SK-N-SH (cell line): ENCODE data around the gene SERPINI1. TPM values are rescaled to one million over a fixed set of nuclear protein-coding genes. Genes with fewer than 3 reads are reported as not detected.

Experiments used
- CTCF ChIA-PET: fragments of 300-600, 350-600 bp; formaldehyde crosslinking; extraction: SDS; loops from one replicate; lab custom pipeline; 2021; lab: Yijun Ruan, JAX
- POLR2A ChIA-PET: fragments of 350-600 bp; sonication (Branson Sonifier 250); formaldehyde crosslinking; extraction: SDS; loops from one replicate; lab custom pipeline; 2020; ENCODE audit warnings: antibody characterized with exemption, inconsistent platforms; lab: Yijun Ruan, JAX
- DNase-seq: peaks from one replicate; pipeline ENCODE4 v3.0.0; 2012
- H2AFZ ChIP-seq: fragments of 200-600 bp; sonication (generic); 2 replicates; pipeline ENCODE4 v1.8.1; 2016; ENCODE audit warnings: antibody characterized with exemption, mild to moderate bottlenecking, low read depth
- H3F3A ChIP-seq: fragments of 200-600 bp; sonication (generic); replicated peaks from 2 replicates; pipeline ENCODE3; 2016; ENCODE audit warnings: antibody characterized with exemption, mild to moderate bottlenecking; ENCODE audit not compliant: insufficient read depth
- H3K27ac ChIP-seq, 2 experiments: fragments of 200-500 bp in 1 of 2; fragments of 200-600 bp in 1 of 2; sonication (Bioruptor generic) in 1 of 2; sonication (generic), shearing (Covaris generic) in 1 of 2; 2 replicates each; pipeline versions ENCODE4 v1.5.1 to v1.6.1; 2014 to 2016; ENCODE audit warnings: low read depth in 2 of 2, inconsistent platforms in 1 of 2, low read length in 1 of 2, mild to moderate bottlenecking in 1 of 2, mixed read lengths in 1 of 2
- H3K27me3 ChIP-seq: fragments of 200-600 bp; sonication (generic), shearing (Covaris generic); 2 replicates; pipeline ENCODE4 v1.6.1; 2016; ENCODE audit warnings: mixed run types; ENCODE audit not compliant: insufficient read depth
- H3K36me3 ChIP-seq, 2 experiments: fragments of 200-500 bp in 1 of 2; fragments of 200-600 bp in 1 of 2; sonication (Bioruptor generic) in 1 of 2; sonication (generic) in 1 of 2; replicated peaks in 1 of 2; 2 replicates each; pipeline versions ENCODE3 to v1.5.1; 2014 to 2016; ENCODE audit warnings: low read length in 1 of 2, mild to moderate bottlenecking in 1 of 2; ENCODE audit not compliant: insufficient read depth in 2 of 2, control insufficient read depth in 1 of 2
- H3K4me1 ChIP-seq, 2 experiments: fragments of 200-500 bp in 1 of 2; fragments of 200-600 bp in 1 of 2; sonication (Bioruptor generic) in 1 of 2; sonication (generic), shearing (Covaris generic) in 1 of 2; 2 replicates each; pipeline versions ENCODE4 v1.5.1 to v1.6.1; 2014 to 2016; ENCODE audit warnings: low read depth in 1 of 2, low read length in 1 of 2, mixed run types in 1 of 2; ENCODE audit not compliant: insufficient read depth in 2 of 2, control insufficient read depth in 1 of 2
- H3K4me2 ChIP-seq: fragments of 200-600 bp; sonication (generic), shearing (Covaris generic); 2 replicates; pipeline ENCODE4 v1.6.1; 2017; ENCODE audit warnings: mixed run types
- H3K4me3 ChIP-seq, 2 experiments: fragments of 200-500 bp in 1 of 2; fragments of 200-600 bp in 1 of 2; sonication (Bioruptor generic) in 1 of 2; sonication (generic), shearing (Covaris generic) in 1 of 2; 2 replicates each; pipeline versions ENCODE4 v1.5.1 to v1.8.1; 2014 to 2016; ENCODE audit warnings: low read depth in 2 of 2, inconsistent platforms in 1 of 2, low read length in 1 of 2, mild to moderate bottlenecking in 1 of 2, mixed read lengths in 1 of 2, moderate library complexity in 1 of 2
- H3K79me2 ChIP-seq: fragments of 200-600 bp; sonication (generic); 2 replicates; pipeline ENCODE4 v1.8.1; 2017; ENCODE audit warnings: mild to moderate bottlenecking; ENCODE audit not compliant: insufficient read depth
- H3K9ac ChIP-seq: fragments of 200-600 bp; sonication (generic); 2 replicates; pipeline ENCODE4 v1.6.1; 2017; ENCODE audit warnings: mixed run types
- H3K9me2 ChIP-seq: fragments of 200-600 bp; sonication (generic); 2 replicates; pipeline ENCODE4 v1.6.1; 2017; ENCODE audit warnings: mixed run types
- H3K9me3 ChIP-seq: fragments of 200-600 bp; sonication (generic); 2 replicates; pipeline ENCODE4 v1.6.1; 2017; ENCODE audit warnings: mixed run types, mild to moderate bottlenecking, moderate library complexity
- H4K20me1 ChIP-seq: fragments of 200-600 bp; sonication (generic); 2 replicates; pipeline ENCODE4 v1.6.1; 2017; ENCODE audit warnings: mild to moderate bottlenecking, mixed run types; ENCODE audit not compliant: insufficient read depth
- CTCF ChIP-seq: fragments of 200-600 bp; sonication (generic); IDR thresholded peaks from 2 replicates; pipeline ENCODE4 v1.6.1; 2017; ENCODE audit warnings: antibody characterized with exemption, mild to moderate bottlenecking, moderate library complexity
- FOSL2 ChIP-seq: IDR thresholded peaks from 2 replicates; pipeline ENCODE4 v1.4.0; 2012; ENCODE audit warnings: low read depth, mild to moderate bottlenecking, moderate library complexity, borderline replicate concordance
- FOXM1 ChIP-seq: IDR thresholded peaks from 2 replicates; pipeline ENCODE4 v1.4.0; 2012; ENCODE audit warnings: low read depth, mild to moderate bottlenecking
- GATA2 ChIP-seq: sonication (generic); formaldehyde crosslinking; IDR thresholded peaks from 2 replicates; pipeline ENCODE4 v1.5.0; 2020; ENCODE audit warnings: mild to moderate bottlenecking, missing genetic modification reagents
- IRF3 ChIP-seq: fragments of 150-350 bp; IDR thresholded peaks from 2 replicates; pipeline ENCODE4 v1.6.1; 2016; ENCODE audit warnings: mild to moderate bottlenecking, low read depth, low read length
- MAX ChIP-seq: IDR thresholded peaks from 2 replicates; pipeline ENCODE4 v1.4.0; 2012; ENCODE audit warnings: low read depth
- MEF2A ChIP-seq: IDR thresholded peaks from 2 replicates; pipeline ENCODE4 v1.4.0; 2012; ENCODE audit warnings: low read depth, borderline replicate concordance
- MXI1 ChIP-seq: IDR thresholded peaks from 2 replicates; pipeline ENCODE4 v1.6.1; 2012; ENCODE audit warnings: mild to moderate bottlenecking, low read depth, low read length, improper control_type of control experiment
- NRF1 ChIP-seq: IDR thresholded peaks from 2 replicates; pipeline ENCODE4 v1.6.1; 2012; ENCODE audit warnings: low read depth, mild to moderate bottlenecking, low read length
- PBX3 ChIP-seq: IDR thresholded peaks from 2 replicates; pipeline ENCODE4; 2012
- RAD21 ChIP-seq: IDR thresholded peaks from 2 replicates; pipeline ENCODE4 v1.6.1; 2012; ENCODE audit warnings: mild to moderate bottlenecking, low read length
- RFX5 ChIP-seq: IDR thresholded peaks from 2 replicates; pipeline ENCODE4 v1.6.1; 2012; ENCODE audit warnings: mild to moderate bottlenecking, improper control_type of control experiment, low read length
- SMC3 ChIP-seq: IDR thresholded peaks from 2 replicates; pipeline ENCODE4 v1.6.1; 2012; ENCODE audit warnings: low read depth, low read length, improper control_type of control experiment
- USF2 ChIP-seq: fragments of 150-350 bp; IDR thresholded peaks from 2 replicates; pipeline ENCODE4 v1.6.1; 2017; ENCODE audit warnings: antibody characterized with exemption, low read length, low read depth, borderline replicate concordance
- YY1 ChIP-seq: IDR thresholded peaks from 2 replicates; pipeline ENCODE4 v1.4.0; 2012; ENCODE audit warnings: low read depth, mild to moderate bottlenecking
- ZBTB33 ChIP-seq: IDR thresholded peaks from 2 replicates; pipeline ENCODE4 v1.4.0; 2012; ENCODE audit warnings: low read depth, borderline replicate concordance
- WGBS: methylation state at CpG from one replicate; pipeline ENCODE4 v1.1.6; 2017; ENCODE audit warnings: low lambda C conversion rate; 5-methylcytosine and 5-hydroxymethylcytosine counted together
- polyA plus RNA-seq, 3 experiments: library from polyadenylated mRNA; depleted of rRNA; stranded (reverse); fragments of >200 nt; gene quantifications; 2 replicates each; pipeline ENCODE4 v1.2.3, GENCODE V29; 2012

Gene SERPINI1
- polyA plus RNA-seq, 1 of the 3 experiments (the other 2 are of a cell fraction): 1.9 TPM

- TF ChIP-seq ZBTB33: no peak
Observed at GRCh38 chr3:167855306-167855705, 119.8 kb downstream of the SERPINI1 start (continued).

- no peaks in the 10 kb centered on the region for H3K27me3 ChIP-seq
- H3K4me2 ChIP-seq: no peak overlapping the region
- no peaks in the 10 kb centered on the region for H4K20me1 ChIP-seq
- H3K4me3 ChIP-seq: no peak overlapping the region
- no peak overlapping the region for H3K9ac ChIP-seq
- H3K36me3 ChIP-seq: no peaks in the 10 kb centered on the region
- H3K9me3 ChIP-seq: no peaks in the 10 kb centered on the region
- no peaks in the 10 kb centered on the region for H3K4me1 ChIP-seq
- no peak overlapping the region for H3K27ac ChIP-seq
- TF ChIP-seq YY1 (no peak), GATA2 (no peak), SMC3 (no peak), RAD21 (no peak), CTCF (no peak), MXI1 (no peak), FOSL2 (no peak)
- no peaks in the 10 kb centered on the region for H3K9me2 ChIP-seq
- POLR2A ChIA-PET: no interaction called here
- no peaks in the 10 kb centered on the region for H3F3A ChIP-seq
- DNase-seq: no peak
- H3K79me2 ChIP-seq: no peaks in the 10 kb centered on the region
- no peak overlapping the region for H2AFZ ChIP-seq
- 51% methylated on average over 2 of the region's 2 CpGs for WGBS
- CTCF ChIA-PET: interaction anchor here (0.6 to 3.4 kb wide), 5 partner anchors 13 to 117 kb away, joined by 3 to 11 read pairs (median 3); no protein-coding TSS in a partner anchor
Observed at GRCh38 chr3:167858865-167859264, 123.3 kb downstream of the SERPINI1 start.

- Histone ChIP-seq H3F3A (no peaks in the 10 kb centered on the region), H3K4me1 (no peaks in the 10 kb centered on the region), H4K20me1 (no peaks in the 10 kb centered on the region), H3K9me2 (no peaks in the 10 kb centered on the region), H3K79me2 (no peaks in the 10 kb centered on the region), H3K36me3 (no peaks in the 10 kb centered on the region), H3K9me3 (no peaks in the 10 kb centered on the region), H3K9ac (no peak overlapping the region), H2AFZ (no peak overlapping the region), H3K27ac (no peak overlapping the region), H3K4me2 (no peak overlapping the region), H3K27me3 (no peaks in the 10 kb centered on the region), H3K4me3 (no peak overlapping the region)
- no peak for DNase-seq
- POLR2A ChIA-PET: no interaction called here
- CTCF ChIA-PET: interaction anchor here (0.9 to 3.4 kb wide), 4 partner anchors 11 to 50 kb away, joined by 3 to 11 read pairs (median 6); no protein-coding TSS in a partner anchor
- 57% methylated on average over 1 of the region's 1 CpG for WGBS
- TF ChIP-seq IRF3 (no peak), FOXM1 (no peak), GATA2 (no peak), NRF1 (no peak), PBX3 (no peak), CTCF (no peak), MAX (no peak), USF2 (no peak), MEF2A (no peak), RFX5 (no peak)
Observed at GRCh38 chr3:167859610-167860009, 124.1 kb downstream of the SERPINI1 start.
